Activated T-helper 2 cell treated with anti-CD3 and anti-CD28 coated beads, Interferon-gamma antibody, Interleukin-2, Interleukin-4, amounts not matched to agents 10 μg/mL and 5 μg/mL and 100 μg/mL, durations not matched to agents 14 hours and 24 hours and 36 hours (primary cell): Measurements from ENCODE around the gene CENPI. TPM values are rescaled to one million over a fixed set of nuclear protein-coding genes. Genes with fewer than 3 reads are reported as not detected.

Experiments
- DNase-seq: peaks from one replicate; pipeline ENCODE4 v3.0.0; 2021; ENCODE audit warnings: low spot score
- H3K27ac Mint-ChIP-seq: one replicate; pipeline ENCODE4 v1.8.0; 2021; ENCODE audit warnings: mixed read lengths
- H3K27me3 Mint-ChIP-seq: one replicate; pipeline ENCODE4 v1.8.0; 2021; ENCODE audit warnings: low read depth, mixed read lengths
- H3K36me3 Mint-ChIP-seq: one replicate; pipeline ENCODE4 v1.8.0; 2021; ENCODE audit warnings: low read depth, mixed read lengths
- H3K4me1 Mint-ChIP-seq: one replicate; pipeline ENCODE4 v1.8.0; 2021; ENCODE audit warnings: low read depth, mixed read lengths
- H3K4me3 Mint-ChIP-seq: one replicate; pipeline ENCODE4 v1.8.0; 2021; ENCODE audit warnings: low read depth, mild to moderate bottlenecking, moderate library complexity, mixed read lengths
- H3K9me3 Mint-ChIP-seq: one replicate; pipeline ENCODE4 v1.8.0; 2021; ENCODE audit warnings: mixed read lengths
- intact Hi-C: fragments of 100-400 bp; cut with micrococcal nuclease; formaldehyde crosslinking; loops from one replicate; pipeline ENCODE4 v1.15.1; 2023
- total RNA-seq: library from RNA; stranded (reverse); gene quantifications from 2 replicates; pipeline ENCODE4 v1.2.3, GENCODE V29; 2022

The CENPI gene
- total RNA-seq, 1 donor from 2014 or later, result 20.9 TPM

GRCh38 chrX:101081231-101081630 lies 16.8 kb upstream of the CENPI start:
- intact Hi-C loops, result no loop called here
- DNase-seq, result no peak
- no peaks in the 10 kb centered on the region for H3K4me1 Mint-ChIP-seq
- H3K4me3 Mint-ChIP-seq, result no peak overlapping the region
- H3K9me3 Mint-ChIP-seq, result no peaks in the 10 kb centered on the region
- no peaks in the 10 kb centered on the region for H3K36me3 Mint-ChIP-seq
- peaks cover 18% of the 10 kb centered on the region for H3K27me3 Mint-ChIP-seq
- H3K27ac Mint-ChIP-seq, result no peak overlapping the region

GRCh38 chrX:101091817-101092216 lies 6.2 kb upstream of the CENPI start:
- intact Hi-C loops, result no loop called here
- Mint-ChIP-seq H3K27ac (no peak overlapping the region), H3K27me3 (peaks cover 4% of the 10 kb centered on the region), H3K9me3 (no peaks in the 10 kb centered on the region), H3K4me3 (no peak overlapping the region), H3K4me1 (no peaks in the 10 kb centered on the region), H3K36me3 (no peaks in the 10 kb centered on the region)
- DNase-seq, result no peak

GRCh38 chrX:101108284-101108683 lies 10.3 kb downstream of the CENPI start:
- peaks cover 26% of the 10 kb centered on the region for H3K36me3 Mint-ChIP-seq
- DNase-seq, result no peak
- intact Hi-C loops, result no loop called here
- H3K9me3 Mint-ChIP-seq, result no peaks in the 10 kb centered on the region
- peaks cover 2% of the 10 kb centered on the region for H3K4me1 Mint-ChIP-seq
- H3K4me3 Mint-ChIP-seq, result no peak overlapping the region
- no peaks in the 10 kb centered on the region for H3K27me3 Mint-ChIP-seq
- H3K27ac Mint-ChIP-seq, result no peak overlapping the region

GRCh38 chrX:101117701-101118100 lies 19.7 kb downstream of the CENPI start:
- intact Hi-C loops, result no loop called here
- Mint-ChIP-seq H3K4me3 (no peak overlapping the region), H3K9me3 (no peaks in the 10 kb centered on the region), H3K4me1 (no peaks in the 10 kb centered on the region), H3K27me3 (no peaks in the 10 kb centered on the region), H3K36me3 (peaks cover 34% of the 10 kb centered on the region), H3K27ac (no peak overlapping the region)
- DNase-seq, result no peak

GRCh38 chrX:101136235-101136634 lies 38.2 kb downstream of the CENPI start:
- Mint-ChIP-seq H3K36me3 (peaks cover 41% of the 10 kb centered on the region), H3K4me1 (no peaks in the 10 kb centered on the region), H3K27ac (no peak overlapping the region), H3K4me3 (no peak overlapping the region), H3K9me3 (no peaks in the 10 kb centered on the region), H3K27me3 (no peaks in the 10 kb centered on the region)
- no peak for DNase-seq
- intact Hi-C loops, result no loop called here

Other genes starting within 250 kb of the CENPI start
- not detected in 2 replicates for gene NOX1, start 223.8 kb upstream of the CENPI start, total RNA-seq
- gene XKRX, start 169.3 kb upstream of the CENPI start, total RNA-seq, result 0.23 and 0.25 TPM in 2 replicates
- not detected in 2 replicates for gene ARL13A, start 128.5 kb upstream of the CENPI start, total RNA-seq
- gene TRMT2B, start 46.1 kb upstream of the CENPI start, total RNA-seq, result 21.5 and 24.4 TPM in 2 replicates
- not detected in 2 replicates for gene TMEM35A, start 19.3 kb upstream of the CENPI start, total RNA-seq
- gene DRP2, start 121.6 kb downstream of the CENPI start, total RNA-seq, result 0.44 and 0.46 TPM in 2 replicates
- 0.11 TPM in 2 replicates for gene TAF7L, start 193.1 kb downstream of the CENPI start, total RNA-seq